ENCODE data around the gene LCE1D. TPM values are rescaled to one million over a fixed set of nuclear protein-coding genes. Genes with fewer than 3 reads are reported as not detected.

Gene LCE1D
- total RNA-seq, 3 donors from 2014 or later, result not detected

DNA sequence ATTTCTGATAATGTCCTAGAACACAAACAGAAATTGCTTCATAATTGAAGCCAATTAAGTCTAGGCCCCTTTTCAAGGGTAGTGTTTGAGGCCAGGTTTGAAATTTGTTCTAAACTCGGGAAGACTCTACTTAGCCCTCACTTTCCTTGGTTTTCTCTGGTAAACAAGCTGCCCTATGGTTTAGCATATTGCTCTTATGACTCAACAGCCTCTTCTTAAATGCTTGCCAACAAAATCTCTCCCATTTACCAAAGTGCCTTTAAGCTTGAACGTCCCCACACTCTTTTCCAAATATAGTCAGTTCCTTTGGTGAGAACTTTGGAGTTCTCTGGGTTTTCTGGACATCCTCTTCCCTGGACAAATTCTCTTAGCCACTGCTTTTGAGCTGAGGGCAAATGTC is 40.3 kb downstream of the LCE1D start:
- intact Hi-C loops (cut with DNase I; ENCODE audit: low total_unique reads), result no loop called here
- H3K4me1 ChIP-seq, result no peaks in the 10 kb centered on the region

GRCh38 chr1:152842556-152842955 is 46.0 kb downstream of the LCE1D start, which contains the start of gene LCE6A:
Gene LCE6A (plus strand): TSS chr1:152842856. CDS start chr1:152843521, 665 bp downstream.
- Histone ChIP-seq H3K27ac (no peak within 1 kb of the TSS), H3K4me1 (no peaks in the 10 kb centered on the region), H3K27me3 (no peaks in the 10 kb centered on the region), H3K36me3 (peaks cover 3% of the 10 kb centered on the region), H3K4me3 (no peak within 1 kb of the TSS), H3K9me3 (no peaks in the 10 kb centered on the region)
- TF ChIP-seq POLR2A (IDR thresholded peaks at IDR 0.05) (no peak), POLR2AphosphoS5 (IDR thresholded peaks at IDR 0.05) (no peak)
- TF ChIP-seq, protein P1, sequence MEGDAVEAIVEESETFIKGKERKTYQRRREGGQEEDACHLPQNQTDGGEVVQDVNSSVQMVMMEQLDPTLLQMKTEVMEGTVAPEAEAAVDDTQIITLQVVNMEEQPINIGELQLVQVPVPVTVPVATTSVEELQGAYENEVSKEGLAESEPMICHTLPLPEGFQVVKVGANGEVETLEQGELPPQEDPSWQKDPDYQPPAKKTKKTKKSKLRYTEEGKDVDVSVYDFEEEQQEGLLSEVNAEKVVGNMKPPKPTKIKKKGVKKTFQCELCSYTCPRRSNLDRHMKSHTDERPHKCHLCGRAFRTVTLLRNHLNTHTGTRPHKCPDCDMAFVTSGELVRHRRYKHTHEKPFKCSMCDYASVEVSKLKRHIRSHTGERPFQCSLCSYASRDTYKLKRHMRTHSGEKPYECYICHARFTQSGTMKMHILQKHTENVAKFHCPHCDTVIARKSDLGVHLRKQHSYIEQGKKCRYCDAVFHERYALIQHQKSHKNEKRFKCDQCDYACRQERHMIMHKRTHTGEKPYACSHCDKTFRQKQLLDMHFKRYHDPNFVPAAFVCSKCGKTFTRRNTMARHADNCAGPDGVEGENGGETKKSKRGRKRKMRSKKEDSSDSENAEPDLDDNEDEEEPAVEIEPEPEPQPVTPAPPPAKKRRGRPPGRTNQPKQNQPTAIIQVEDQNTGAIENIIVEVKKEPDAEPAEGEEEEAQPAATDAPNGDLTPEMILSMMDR (IDR thresholded peaks at IDR 0.05), result no peak
- intact Hi-C loops (cut with DNase I; ENCODE audit: low total_unique reads), result no loop called here
- no peak for DNase-seq (ENCODE audit: low spot score in 2 of 2)

More for the DNA sequence above, 40.3 kb downstream of the LCE1D start:
- Histone ChIP-seq H3K27me3 (no peaks in the 10 kb centered on the region), H3K4me3 (no peak overlapping the region), H3K36me3 (no peaks in the 10 kb centered on the region), H3K9me3 (no peaks in the 10 kb centered on the region), H3K27ac (no peak overlapping the region)
- TF ChIP-seq POLR2AphosphoS5 (IDR thresholded peaks at IDR 0.05), result no peak
- no peak for TF ChIP-seq POLR2A (IDR thresholded peaks at IDR 0.05)
- TF ChIP-seq, protein P1 (IDR thresholded peaks at IDR 0.05), result no peak
- DNase-seq (ENCODE audit: low spot score in 2 of 2), result no peak

Other genes with a start within 250 kb of the LCE1D start
- not detected for gene LCE3E, start 229.9 kb upstream of the LCE1D start, total RNA-seq
- not detected for gene LCE3D, start 216.2 kb upstream of the LCE1D start, total RNA-seq
- gene LCE3C, start 196.5 kb upstream of the LCE1D start, total RNA-seq, result not detected
- not detected for gene LCE3B, start 182.9 kb upstream of the LCE1D start, total RNA-seq
- gene LCE3A, start 173.6 kb upstream of the LCE1D start, total RNA-seq, result not detected
- gene LCE2D, start 133.3 kb upstream of the LCE1D start, total RNA-seq, result not detected
- not detected for gene LCE2C, start 121.4 kb upstream of the LCE1D start, total RNA-seq
- not detected for gene LCE2B, start 110.6 kb upstream of the LCE1D start, total RNA-seq
- gene LCE2A, start 98.4 kb upstream of the LCE1D start, total RNA-seq, result not detected
- gene LCE4A, start 88.6 kb upstream of the LCE1D start, total RNA-seq, result not detected
- not detected for gene KPRP, start 38.7 kb upstream of the LCE1D start, total RNA-seq
- not detected for gene LCE1F, start 21.6 kb upstream of the LCE1D start, total RNA-seq
- not detected for gene LCE1E, start 10.5 kb upstream of the LCE1D start, total RNA-seq
- not detected for gene LCE1C, start 9.9 kb downstream of the LCE1D start, total RNA-seq
- not detected for gene LCE1B, start 15.2 kb downstream of the LCE1D start, total RNA-seq
- not detected for gene LCE1A, start 30.8 kb downstream of the LCE1D start, total RNA-seq
- gene LCE6A, start 46.1 kb downstream of the LCE1D start, total RNA-seq, result not detected
- gene LCE7A, start 63.3 kb downstream of the LCE1D start, total RNA-seq, result not detected
- gene SMCP, start 81.6 kb downstream of the LCE1D start, total RNA-seq, result not detected
- gene IVL, start 111.8 kb downstream of the LCE1D start, total RNA-seq, result not detected
- gene SPRR5, start 150.5 kb downstream of the LCE1D start, total RNA-seq, result not detected
- not detected for gene SPRR4, start 173.9 kb downstream of the LCE1D start, total RNA-seq
- not detected for gene SPRR1A, start 187.4 kb downstream of the LCE1D start, total RNA-seq
- gene SPRR3, start 205.0 kb downstream of the LCE1D start, total RNA-seq, result not detected
- not detected for gene SPRR1B, start 234.5 kb downstream of the LCE1D start, total RNA-seq
- not detected for gene SPRR2D, start 244.4 kb downstream of the LCE1D start, total RNA-seq

Data from breast epithelium (tissue), 4 donors.